ENCODE results near the gene ATP1B1. TPM values are rescaled to one million over a fixed set of nuclear protein-coding genes. Genes with fewer than 3 reads are reported as not detected.

ATP1B1 gene
- total and polyA plus RNA-seq, 4 experiments from 2014 or later: 1.2 to 3.5 (median 2.4) TPM

- Mint-ChIP-seq H3K27me3 (peaks cover 2 to 3% of the 10 kb centered on the region in 2 donors), H3K27ac (no peak overlapping the region), H3K36me3 (no peaks in the 10 kb centered on the region), H3K9me3 (peaks cover 0 to 5% (median 0%) of the 10 kb centered on the region in 8 donors), H3K4me3 (no peak overlapping the region), H3K4me1 (peaks cover 0 to 5% (median 0%) of the 10 kb centered on the region in 4 donors)
- Histone ChIP-seq H3K27ac (ENCODE audit: low read depth, low read length) (no peak overlapping the region), H3K27me3 (ENCODE audit: insufficient read depth, low read length) (no peaks in the 10 kb centered on the region), H3K4me1 (ENCODE audit: insufficient read depth, low read length) (no peaks in the 10 kb centered on the region), H3K36me3 (ENCODE audit: insufficient read depth, low read length) (no peaks in the 10 kb centered on the region), H3K9me3 (ENCODE audit: control insufficient read depth in 1 of 2, low read length in 2 of 2) (no peaks in the 10 kb centered on the region), H3K4me3 (ENCODE audit: low read length in 2 of 2) (no peak overlapping the region)
- intact Hi-C loops (cut with micrococcal nuclease): no loop called here
- no peak for DNase-seq
- POLR2A ChIA-PET (ENCODE audit: partially characterized antibody): no interaction called here
- CTCF ChIA-PET (ENCODE audit: partially characterized antibody): no interaction called here
These were observed 11.5 kb upstream of the ATP1B1 start for GRCh38 chr1:169094897-169095569.

- H3K36me3 Mint-ChIP-seq: no peaks in the 10 kb centered on the region
- no peaks in the 10 kb centered on the region for H3K36me3 ChIP-seq (ENCODE audit: insufficient read depth, low read length)
- H3K4me3 Mint-ChIP-seq: peak overlapping the region in 1 of 8 donors; percentile 2
- no peaks in the 10 kb centered on the region for H3K4me1 ChIP-seq (ENCODE audit: insufficient read depth, low read length)
- no peaks in the 10 kb centered on the region for H3K4me1 Mint-ChIP-seq
- no peaks in the 10 kb centered on the region for H3K9me3 ChIP-seq (ENCODE audit: control insufficient read depth in 1 of 2, low read length in 2 of 2)
- H3K9me3 Mint-ChIP-seq: peaks cover 0 to 5% (median 0%) of the 10 kb centered on the region in 8 donors
- H3K27ac Mint-ChIP-seq: no peak overlapping the region
- intact Hi-C loops (cut with micrococcal nuclease): no loop called here
- CTCF ChIA-PET (ENCODE audit: partially characterized antibody): no interaction called here
- POLR2A ChIA-PET (ENCODE audit: partially characterized antibody): no interaction called here
- no peak for DNase-seq
- H3K27me3 ChIP-seq (ENCODE audit: insufficient read depth, low read length): no peaks in the 10 kb centered on the region
- H3K4me3 ChIP-seq (ENCODE audit: low read length in 2 of 2): no peak overlapping the region
- no peak overlapping the region for H3K27ac ChIP-seq (ENCODE audit: low read depth, low read length)
- peaks cover 2 to 3% of the 10 kb centered on the region in 2 donors for H3K27me3 Mint-ChIP-seq
These were observed 8.1 kb upstream of the ATP1B1 start for GRCh38 chr1:169098380-169098779.

GRCh38 chr1:169099561-169099960 lies 6.9 kb upstream of the ATP1B1 start:
- no peaks in the 10 kb centered on the region for H3K9me3 ChIP-seq (ENCODE audit: control insufficient read depth in 1 of 2, low read length in 2 of 2)
- Mint-ChIP-seq H3K27me3 (peaks cover 0 to under 1% of the 10 kb centered on the region in 2 donors), H3K4me1 (peaks cover 0 to 2% (median under 1%) of the 10 kb centered on the region in 4 donors), H3K36me3 (no peaks in the 10 kb centered on the region), H3K4me3 (no peak overlapping the region), H3K9me3 (peaks cover 0 to 5% (median 0%) of the 10 kb centered on the region in 8 donors), H3K27ac (no peak overlapping the region)
- DNase-seq: no peak
- intact Hi-C loops (cut with micrococcal nuclease): no loop called here
- ChIA-PET CTCF (ENCODE audit: partially characterized antibody) (no interaction called here), POLR2A (ENCODE audit: partially characterized antibody) (no interaction called here)
- no peaks in the 10 kb centered on the region for H3K36me3 ChIP-seq (ENCODE audit: insufficient read depth, low read length)
- no peaks in the 10 kb centered on the region for H3K27me3 ChIP-seq (ENCODE audit: insufficient read depth, low read length)
- no peak overlapping the region for H3K4me3 ChIP-seq (ENCODE audit: low read length in 2 of 2)
- H3K4me1 ChIP-seq (ENCODE audit: insufficient read depth, low read length): no peaks in the 10 kb centered on the region
- H3K27ac ChIP-seq (ENCODE audit: low read depth, low read length): no peak overlapping the region

GRCh38 chr1:169100208-169100607 lies 6.3 kb upstream of the ATP1B1 start:
- Histone ChIP-seq H3K27ac (ENCODE audit: low read depth, low read length) (no peak overlapping the region), H3K9me3 (ENCODE audit: control insufficient read depth in 1 of 2, low read length in 2 of 2) (no peaks in the 10 kb centered on the region), H3K36me3 (ENCODE audit: insufficient read depth, low read length) (no peaks in the 10 kb centered on the region), H3K27me3 (ENCODE audit: insufficient read depth, low read length) (no peaks in the 10 kb centered on the region), H3K4me1 (ENCODE audit: insufficient read depth, low read length) (peaks cover 3% of the 10 kb centered on the region), H3K4me3 (ENCODE audit: low read length in 2 of 2) (no peak overlapping the region)
- Mint-ChIP-seq H3K36me3 (no peaks in the 10 kb centered on the region), H3K4me1 (peaks cover 0 to 8% (median 6%) of the 10 kb centered on the region in 4 donors), H3K27ac (no peak overlapping the region), H3K9me3 (peaks cover 0 to 5% (median 0%) of the 10 kb centered on the region in 8 donors), H3K4me3 (no peak overlapping the region), H3K27me3 (peaks cover 0 to 4% of the 10 kb centered on the region in 2 donors)
- POLR2A ChIA-PET (ENCODE audit: partially characterized antibody): no interaction called here
- intact Hi-C loops (cut with micrococcal nuclease): loop anchor here (10.0 kb wide), 1 partner anchor 385 kb away; the partner anchor contains the start of gene SLC19A2
- DNase-seq: no peak
- CTCF ChIA-PET (ENCODE audit: partially characterized antibody): no interaction called here

GRCh38 chr1:169100651-169101088 lies 5.8 kb upstream of the ATP1B1 start:
- H3K4me1 Mint-ChIP-seq: peaks cover 0 to 12% (median 7%) of the 10 kb centered on the region in 4 donors
- Histone ChIP-seq H3K4me1 (ENCODE audit: insufficient read depth, low read length) (peaks cover 7% of the 10 kb centered on the region), H3K27ac (ENCODE audit: low read depth, low read length) (no peak overlapping the region), H3K36me3 (ENCODE audit: insufficient read depth, low read length) (no peaks in the 10 kb centered on the region), H3K4me3 (ENCODE audit: low read length in 2 of 2) (no peak overlapping the region), H3K9me3 (ENCODE audit: control insufficient read depth in 1 of 2, low read length in 2 of 2) (no peaks in the 10 kb centered on the region), H3K27me3 (ENCODE audit: insufficient read depth, low read length) (no peaks in the 10 kb centered on the region)
- no peaks in the 10 kb centered on the region for H3K36me3 Mint-ChIP-seq
- CTCF ChIA-PET (ENCODE audit: partially characterized antibody): no interaction called here
- no peak for DNase-seq
- no peak overlapping the region for H3K27ac Mint-ChIP-seq
- POLR2A ChIA-PET (ENCODE audit: partially characterized antibody): no interaction called here
- H3K4me3 Mint-ChIP-seq: no peak overlapping the region
- H3K9me3 Mint-ChIP-seq: peaks cover 0 to 5% (median 0%) of the 10 kb centered on the region in 8 donors
- H3K27me3 Mint-ChIP-seq: peaks cover 0 to 4% of the 10 kb centered on the region in 2 donors
- intact Hi-C loops (cut with micrococcal nuclease): loop anchor here (10.0 kb wide), 1 partner anchor 384 kb away; the partner anchor contains the start of gene SLC19A2

- Histone ChIP-seq H3K4me3 (ENCODE audit: low read length in 2 of 2) (no peak overlapping the region), H3K4me1 (ENCODE audit: insufficient read depth, low read length) (peaks cover 14% of the 10 kb centered on the region), H3K36me3 (ENCODE audit: insufficient read depth, low read length) (no peaks in the 10 kb centered on the region), H3K27ac (ENCODE audit: low read depth, low read length) (no peak overlapping the region), H3K9me3 (ENCODE audit: control insufficient read depth in 1 of 2, low read length in 2 of 2) (no peaks in the 10 kb centered on the region), H3K27me3 (ENCODE audit: insufficient read depth, low read length) (no peaks in the 10 kb centered on the region)
- CTCF ChIA-PET (ENCODE audit: partially characterized antibody): no interaction called here
- H3K36me3 Mint-ChIP-seq: peaks cover 0 to 7% of the 10 kb centered on the region in 2 donors
- no peak for DNase-seq
- peaks cover 0 to 4% of the 10 kb centered on the region in 2 donors for H3K27me3 Mint-ChIP-seq
- no peaks in the 10 kb centered on the region for H3K9me3 Mint-ChIP-seq
- POLR2A ChIA-PET (ENCODE audit: partially characterized antibody): no interaction called here
- intact Hi-C loops (cut with micrococcal nuclease): loop anchor here (10.0 kb wide), 1 partner anchor 382 kb away; the partner anchor contains the start of gene SLC19A2
- H3K4me1 Mint-ChIP-seq: peaks cover 5 to 19% (median 14%) of the 10 kb centered on the region in 4 donors
- H3K4me3 Mint-ChIP-seq: no peak overlapping the region
- H3K27ac Mint-ChIP-seq: no peak overlapping the region
These were observed 3.9 kb upstream of the ATP1B1 start for GRCh38 chr1:169102567-169102966.

GRCh38 chr1:169103002-169103401 lies 3.5 kb upstream of the ATP1B1 start:
- CTCF ChIA-PET (ENCODE audit: partially characterized antibody): no interaction called here

More at GRCh38 chr1:169103002-169103401, 3.5 kb upstream of the ATP1B1 start:
- Mint-ChIP-seq H3K27ac (no peak overlapping the region), H3K4me3 (no peak overlapping the region), H3K36me3 (peaks cover 0 to 7% of the 10 kb centered on the region in 2 donors), H3K27me3 (peaks cover 2 to 4% of the 10 kb centered on the region in 2 donors), H3K4me1 (peaks cover 7 to 24% (median 16%) of the 10 kb centered on the region in 4 donors), H3K9me3 (no peaks in the 10 kb centered on the region)
- Histone ChIP-seq H3K9me3 (ENCODE audit: control insufficient read depth in 1 of 2, low read length in 2 of 2) (no peaks in the 10 kb centered on the region), H3K4me1 (ENCODE audit: insufficient read depth, low read length) (peaks cover 14% of the 10 kb centered on the region), H3K27me3 (ENCODE audit: insufficient read depth, low read length) (no peaks in the 10 kb centered on the region), H3K36me3 (ENCODE audit: insufficient read depth, low read length) (no peaks in the 10 kb centered on the region), H3K27ac (ENCODE audit: low read depth, low read length) (no peak overlapping the region), H3K4me3 (ENCODE audit: low read length in 2 of 2) (no peak overlapping the region)
- intact Hi-C loops (cut with micrococcal nuclease): loop anchor here (10.0 kb wide), 1 partner anchor 382 kb away; the partner anchor contains the start of gene SLC19A2
- POLR2A ChIA-PET (ENCODE audit: partially characterized antibody): no interaction called here
- DNase-seq: no peak
